ENCODE data around the gene LENG9.
A peak's percentile ranks its signal among the peaks of the same experiment; 100 is the strongest.
"Not testable (repeated sequence)": the region's sequence is repeated elsewhere in the genome, so short reads cannot be mapped to it uniquely, and the experiment has no call there.

Gene LENG9

GRCh38 chr19:54463531-54464043 is at the start of gene LENG9:
Gene LENG9 (minus strand): TSS chr19:54463778. CDS start chr19:54463526, 252 bp downstream.
- peak within 1 kb of the TSS; percentile 64 for H3K4me3 ChIP-seq (ENCODE audit: low read depth, low read length)
- TF ChIP-seq POLR2A (IDR thresholded peaks at IDR 0.05; ENCODE audit: extremely low read depth, insufficient read length) (peak; percentile 89), MAX (IDR thresholded peaks at IDR 0.05; ENCODE audit: low read depth, low read length) (peak; percentile 57), CTCF (IDR thresholded peaks at IDR 0.05; ENCODE audit: low read depth, low read length) (no peak), MYC (IDR thresholded peaks at IDR 0.05; ENCODE audit: low read depth, low read length) (peak; percentile 62)
- DNase-seq (ENCODE audit: low read depth), result peak; percentile 97

- DNase-seq (ENCODE audit: low read depth); H3K4me3 ChIP-seq (ENCODE audit: low read depth, low read length): not testable (repeated sequence)
These were observed 45.8 kb upstream of the LENG9 start for GRCh38 chr19:54509200-54509940.

DNA sequence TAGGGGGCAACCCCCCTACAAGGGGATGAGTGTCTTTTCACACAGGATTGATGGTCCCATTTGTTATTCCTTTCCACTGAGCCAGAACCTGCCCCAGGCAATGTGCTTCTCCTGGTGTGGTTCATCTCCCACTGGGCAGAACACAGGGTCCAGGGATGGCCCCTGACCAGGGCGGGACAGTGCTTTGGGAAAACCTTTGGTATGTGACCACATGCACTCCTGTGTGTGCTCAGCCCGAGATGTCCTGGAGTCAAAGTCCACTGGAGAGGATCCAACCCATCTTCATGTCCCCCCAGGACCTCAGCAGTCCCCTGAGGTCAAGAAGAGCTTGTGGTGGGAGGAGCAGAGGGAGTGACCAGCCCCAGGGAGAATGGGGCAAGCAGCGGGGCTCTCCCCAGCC is 44.9 kb upstream of the LENG9 start:
- DNase-seq (ENCODE audit: low read depth); H3K4me3 ChIP-seq (ENCODE audit: low read depth, low read length): not testable (repeated sequence)

GRCh38 chr19:54507824-54508223 is 44.2 kb upstream of the LENG9 start:
- H3K4me3 ChIP-seq (ENCODE audit: low read depth, low read length), result no peak overlapping the region
- TF ChIP-seq POLR2A (IDR thresholded peaks at IDR 0.05; ENCODE audit: extremely low read depth, insufficient read length), result no peak
- TF ChIP-seq MAX (IDR thresholded peaks at IDR 0.05; ENCODE audit: low read depth, low read length), result no peak
- no peak for TF ChIP-seq MYC (IDR thresholded peaks at IDR 0.05; ENCODE audit: low read depth, low read length)
- TF ChIP-seq CTCF (IDR thresholded peaks at IDR 0.05; ENCODE audit: low read depth, low read length), result no peak
- DNase-seq (ENCODE audit: low read depth), result no peak

GRCh38 chr19:54507038-54507717 is 43.6 kb upstream of the LENG9 start:
- DNase-seq (ENCODE audit: low read depth), result not testable (repeated sequence)

DNA sequence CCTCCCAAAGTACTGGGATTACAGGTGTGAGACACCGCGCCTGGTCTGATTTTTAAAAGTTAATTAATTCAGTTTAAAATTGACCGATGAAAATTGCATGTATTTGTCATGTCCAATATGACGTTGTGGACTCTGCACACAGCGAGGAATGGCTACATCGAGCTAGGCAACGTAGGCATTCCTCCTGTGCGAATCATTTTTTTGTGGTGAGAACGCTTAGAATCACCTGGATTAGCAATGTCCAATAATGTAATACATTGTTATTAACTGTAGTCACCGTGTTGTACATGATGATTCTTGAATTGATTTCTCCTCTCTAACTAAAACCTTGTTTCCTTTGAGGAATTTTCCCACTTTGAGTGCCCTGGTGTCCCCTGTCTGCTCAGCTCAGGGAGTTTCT is 42.5 kb upstream of the LENG9 start:
- TF ChIP-seq CTCF (IDR thresholded peaks at IDR 0.05; ENCODE audit: low read depth, low read length) (no peak), POLR2A (IDR thresholded peaks at IDR 0.05; ENCODE audit: extremely low read depth, insufficient read length) (no peak), MAX (IDR thresholded peaks at IDR 0.05; ENCODE audit: low read depth, low read length) (no peak), MYC (IDR thresholded peaks at IDR 0.05; ENCODE audit: low read depth, low read length) (no peak)
- H3K4me3 ChIP-seq (ENCODE audit: low read depth, low read length), result no peak overlapping the region
- no peak for DNase-seq (ENCODE audit: low read depth)

More at GRCh38 chr19:54507038-54507717, 43.6 kb upstream of the LENG9 start:
- H3K4me3 ChIP-seq (ENCODE audit: low read depth, low read length), result not testable (repeated sequence)

DNA sequence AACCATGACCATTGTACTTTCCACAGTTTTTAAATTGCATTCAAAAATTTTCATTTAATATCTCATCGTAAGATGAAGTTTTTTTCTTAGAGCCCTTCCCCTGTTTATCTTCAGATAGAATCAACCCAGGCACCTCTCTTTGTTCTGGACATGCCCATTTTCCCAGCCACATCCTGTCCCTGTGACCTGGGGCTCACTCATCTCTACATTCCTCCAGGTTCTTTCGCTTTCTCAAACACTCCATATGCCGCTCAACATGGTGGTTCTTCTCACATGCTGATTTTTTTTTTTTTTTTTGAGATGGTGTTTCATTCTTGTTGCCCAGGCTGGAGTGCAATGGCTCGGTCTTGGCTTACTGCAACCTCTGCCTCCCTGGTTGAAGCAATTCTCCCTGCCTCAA is 42.0 kb upstream of the LENG9 start:
- not testable (repeated sequence) for DNase-seq (ENCODE audit: low read depth)

DNA sequence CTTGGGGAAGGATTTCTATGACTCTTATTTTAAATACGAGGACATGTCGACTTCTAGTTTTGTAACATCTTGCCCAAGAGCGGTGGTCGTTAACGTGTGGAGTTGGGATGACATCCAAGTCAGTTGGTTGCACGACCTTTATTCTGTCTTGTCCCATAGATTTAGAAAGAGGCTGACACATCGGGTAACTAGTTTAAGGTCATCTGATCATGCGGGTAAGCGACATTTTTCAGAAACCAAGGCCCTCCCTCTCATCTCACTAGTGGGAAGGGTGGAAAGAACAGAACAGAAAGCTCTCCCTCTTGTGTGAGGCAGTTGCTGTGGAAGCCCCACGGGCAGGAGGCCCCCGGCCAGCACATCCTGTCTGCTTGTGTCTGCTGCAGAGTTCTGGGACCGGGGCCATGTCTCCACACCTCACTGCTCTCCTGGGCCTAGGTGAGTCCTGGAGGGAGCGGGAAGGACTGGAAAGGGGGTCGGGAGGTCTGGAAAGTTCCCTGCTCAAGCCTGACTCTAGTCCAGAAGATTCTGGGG is 39.0 kb upstream of the LENG9 start, which contains the start of gene LAIR2:
Gene LAIR2, plus strand, starts transcription at position 314 of the 531 bp plus-strand sequence. Its CDS starts 88 bp downstream, at position 402.
- DNase-seq (ENCODE audit: low read depth), result no peak
- TF ChIP-seq MYC (IDR thresholded peaks at IDR 0.05; ENCODE audit: low read depth, low read length), result no peak
- TF ChIP-seq MAX (IDR thresholded peaks at IDR 0.05; ENCODE audit: low read depth, low read length), result no peak
- TF ChIP-seq CTCF (IDR thresholded peaks at IDR 0.05; ENCODE audit: low read depth, low read length), result no peak
- no peak for TF ChIP-seq POLR2A (IDR thresholded peaks at IDR 0.05; ENCODE audit: extremely low read depth, insufficient read length)
- peak within 1 kb of the TSS; percentile 46 for H3K4me3 ChIP-seq (ENCODE audit: low read depth, low read length)

More for the DNA sequence above, 42.0 kb upstream of the LENG9 start:
- H3K4me3 ChIP-seq (ENCODE audit: low read depth, low read length), result not testable (repeated sequence)

- DNase-seq (ENCODE audit: low read depth), result peak; percentile 35
- peak overlapping the region; percentile 55 for H3K4me3 ChIP-seq (ENCODE audit: low read depth, low read length)
These were observed 34.8 kb upstream of the LENG9 start for GRCh38 chr19:54498451-54498772.

GRCh38 chr19:54497747-54498450 is 34.3 kb upstream of the LENG9 start:
- peak; percentile 25 for DNase-seq (ENCODE audit: low read depth)
- peak overlapping the region; percentile 55 for H3K4me3 ChIP-seq (ENCODE audit: low read depth, low read length)

Measured in NB4 (cell line).